GM12891 (cell line): ENCODE data around the gene ZNF77.

Source experiments
- POLR2A ChIP-seq: IDR thresholded peaks from 2 replicates; pipeline ENCODE4 v1.6.1; 2011; ENCODE audit warnings: low read depth, low read length, control low read depth
- POLR2AphosphoS5 ChIP-seq: IDR thresholded peaks from 2 replicates; pipeline ENCODE4 v1.6.1; 2011; ENCODE audit warnings: low read depth, low read length, control low read depth
- TAF1 ChIP-seq: IDR thresholded peaks from 2 replicates; pipeline ENCODE4 v1.6.1; 2011; ENCODE audit warnings: low read depth, low read length, control low read depth

DNA sequence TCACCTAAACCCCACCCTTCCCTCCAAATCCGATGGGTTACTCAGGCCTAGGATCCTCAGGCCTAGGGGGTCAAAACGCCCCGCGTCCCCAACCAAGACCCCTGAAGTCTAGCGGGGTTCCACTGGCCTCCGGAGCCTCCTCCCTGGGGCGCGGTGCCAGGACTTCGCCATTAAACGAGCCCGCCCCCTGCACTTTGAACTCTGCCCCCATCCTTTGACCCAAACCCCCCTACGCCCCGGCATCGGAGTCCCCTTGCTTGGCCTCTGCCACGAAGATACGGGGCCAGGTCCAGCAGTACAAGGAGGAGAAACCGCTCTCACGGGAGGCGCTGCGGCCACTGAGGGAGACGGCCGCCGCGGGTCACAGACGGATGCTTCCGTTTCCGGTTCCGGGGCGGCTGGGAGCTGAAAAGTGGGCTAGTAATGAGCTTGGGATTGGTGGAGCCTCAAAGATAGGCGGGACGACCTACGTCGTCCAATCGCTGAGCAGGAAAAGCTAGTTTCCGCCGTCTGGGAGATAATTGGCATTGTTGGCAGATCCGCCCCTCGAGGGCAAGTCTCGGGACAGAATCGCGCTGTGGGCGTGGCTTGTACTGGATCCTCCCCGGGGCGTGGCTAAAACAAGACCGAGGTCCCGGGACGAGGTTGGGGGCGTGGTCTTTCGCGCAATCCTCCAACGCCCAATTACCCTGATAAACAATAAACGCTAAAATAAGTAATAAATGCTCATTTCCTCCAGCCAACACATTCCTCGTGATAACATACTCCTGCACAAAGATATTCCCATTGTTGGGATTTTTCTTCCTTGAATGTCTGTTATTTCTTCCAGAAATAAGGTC is 5.7 kb upstream of the ZNF77 start:
- TF ChIP-seq POLR2AphosphoS5 (peak; percentile 90), POLR2A (peak; percentile 94), TAF1 (peak; percentile 98)
